NCI-H460 (cell line): ENCODE measurements around the gene MEF2B. TPM values are rescaled to one million over a fixed set of nuclear protein-coding genes. Genes with fewer than 3 reads are reported as not detected.
"Not testable (repeated sequence)": the region's sequence is repeated elsewhere in the genome, so short reads cannot be mapped to it uniquely, and the experiment has no call there.

ENCODE experiments used
- DNase-seq: peaks from one replicate; pipeline ENCODE4 v3.0.0-alpha.2; 2016; ENCODE audit warnings: low read depth; ENCODE audit errors: extremely low read depth
- total RNA-seq: library from RNA; depleted of rRNA; stranded (reverse); fragments of >200 nt; shearing (Covaris generic); gene quantifications from 2 replicates; pipeline ENCODE4 v1.2.3, GENCODE V29; 2014; rRNA removed

MEF2B gene
- total RNA-seq, 1 experiment from 2014 or later = 0.59 TPM

DNA sequence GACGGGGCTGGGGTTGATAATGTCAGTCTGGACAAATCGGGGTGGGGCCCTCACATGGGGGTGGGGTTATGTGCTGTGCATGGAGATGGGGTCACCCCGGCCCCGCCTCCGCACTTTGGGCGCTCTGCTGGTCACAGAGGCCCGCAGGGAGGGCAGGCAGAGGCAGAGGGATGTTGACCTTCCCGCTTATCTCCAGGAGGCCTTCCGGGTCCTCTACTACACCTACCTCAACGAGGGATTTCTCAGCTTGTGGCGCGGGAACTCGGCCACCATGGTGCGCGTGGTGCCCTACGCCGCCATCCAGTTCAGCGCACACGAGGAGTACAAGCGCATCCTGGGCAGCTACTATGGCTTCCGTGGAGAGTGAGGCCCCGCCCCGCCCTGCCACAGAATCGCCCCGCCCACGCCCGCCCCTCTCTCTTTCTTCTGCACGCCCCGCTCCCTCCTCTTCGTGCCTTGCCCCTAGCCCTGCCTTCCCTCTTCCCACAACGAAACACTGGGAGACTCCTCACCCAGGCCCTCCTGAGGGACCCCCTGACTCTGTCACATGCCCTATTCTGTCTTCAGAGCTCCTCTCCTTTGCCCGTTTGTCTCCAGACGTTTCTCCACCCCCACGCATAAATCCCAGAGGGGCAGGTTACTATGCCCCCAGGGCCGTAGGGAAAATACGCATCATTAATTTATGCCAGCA lies 64.6 kb downstream of the MEF2B start:
- peak; percentile 32 for DNase-seq

GRCh38 chr19:19103167-19103566 lies 66.9 kb downstream of the MEF2B start:
- no peak for DNase-seq

DNA sequence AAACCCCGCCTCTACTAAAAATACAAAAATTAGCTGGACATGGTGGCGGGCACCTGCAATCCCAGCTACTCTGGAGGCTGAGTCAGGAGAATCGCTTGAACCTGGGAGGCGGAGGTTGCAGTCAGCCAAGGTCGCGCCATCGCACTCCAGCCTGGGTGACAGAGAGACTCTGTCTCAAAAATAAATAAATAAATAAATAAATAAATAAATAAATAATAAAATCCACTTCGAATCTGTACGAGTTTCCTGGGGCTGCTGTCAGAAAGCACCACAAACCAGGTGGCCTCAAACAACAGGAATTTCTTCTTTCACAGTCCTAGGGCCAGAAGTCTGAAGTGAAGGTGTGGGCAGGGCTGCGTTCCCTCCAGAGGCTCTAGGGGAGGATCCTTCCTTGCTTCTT lies 67.5 kb downstream of the MEF2B start:
- DNase-seq = not testable (repeated sequence)

DNA sequence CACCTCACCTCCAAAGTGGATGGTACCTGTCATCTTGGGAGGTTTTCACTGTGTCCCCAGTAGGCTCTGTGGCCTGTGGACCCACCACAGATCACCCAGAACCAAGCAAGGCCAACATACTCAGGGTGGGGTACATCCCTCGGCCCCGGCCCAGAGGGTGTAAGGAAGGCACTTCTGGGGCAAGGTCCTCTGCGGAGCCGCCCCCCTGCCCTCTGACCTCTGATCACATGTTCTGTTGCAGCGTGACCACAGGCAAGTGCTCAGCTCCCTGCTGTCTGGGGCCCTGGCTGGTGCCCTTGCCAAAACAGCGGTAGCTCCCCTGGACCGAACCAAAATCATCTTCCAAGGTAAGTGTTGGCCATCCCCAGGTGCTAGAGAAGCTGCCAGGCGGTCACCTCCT lies 68.5 kb downstream of the MEF2B start:
- DNase-seq = no peak

DNA sequence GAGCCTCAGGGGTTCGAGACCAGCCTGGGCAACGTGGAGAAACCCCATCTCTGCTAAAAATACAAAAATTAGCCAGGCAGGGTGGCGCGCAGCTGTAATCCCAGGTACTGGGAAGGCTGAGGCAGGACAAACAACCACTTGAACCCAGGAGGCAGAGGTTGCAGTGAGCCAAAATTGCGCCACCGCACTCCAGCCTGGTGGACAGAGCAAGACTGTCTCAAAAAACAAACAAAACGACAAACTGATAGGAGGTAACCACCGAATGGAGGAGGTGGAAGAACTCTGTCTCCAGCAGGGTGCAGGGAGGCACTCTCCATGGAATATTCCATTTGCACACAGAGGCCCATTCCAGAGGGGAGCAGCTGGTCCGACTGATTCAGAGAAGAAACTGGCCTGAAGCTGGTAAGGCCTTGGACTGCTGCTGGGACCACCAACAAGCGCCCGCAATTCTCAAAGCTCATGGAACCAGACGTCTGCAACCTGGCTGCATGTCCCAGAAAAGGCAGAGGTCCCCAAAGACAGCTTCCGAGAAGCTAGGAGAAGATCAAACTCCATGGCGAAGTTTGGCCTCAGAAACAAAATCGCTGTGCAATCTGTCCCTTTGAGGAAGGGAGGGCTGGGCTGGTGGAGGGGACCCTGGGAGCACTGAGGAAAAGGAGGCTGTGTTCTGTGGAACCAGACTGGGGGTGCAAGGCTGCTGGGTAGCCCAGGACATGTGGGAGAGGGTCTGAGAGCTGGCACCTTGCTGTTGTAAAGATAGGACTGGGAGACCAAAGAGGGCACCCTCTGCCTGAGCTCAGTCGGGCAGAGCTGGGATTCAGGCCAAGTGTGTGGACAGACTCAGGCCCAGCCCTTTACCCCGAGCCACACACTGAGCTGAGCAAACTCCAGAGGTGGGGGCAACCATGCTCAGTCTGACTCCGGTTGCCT lies 71.1 kb downstream of the MEF2B start:
- DNase-seq = no peak

DNA sequence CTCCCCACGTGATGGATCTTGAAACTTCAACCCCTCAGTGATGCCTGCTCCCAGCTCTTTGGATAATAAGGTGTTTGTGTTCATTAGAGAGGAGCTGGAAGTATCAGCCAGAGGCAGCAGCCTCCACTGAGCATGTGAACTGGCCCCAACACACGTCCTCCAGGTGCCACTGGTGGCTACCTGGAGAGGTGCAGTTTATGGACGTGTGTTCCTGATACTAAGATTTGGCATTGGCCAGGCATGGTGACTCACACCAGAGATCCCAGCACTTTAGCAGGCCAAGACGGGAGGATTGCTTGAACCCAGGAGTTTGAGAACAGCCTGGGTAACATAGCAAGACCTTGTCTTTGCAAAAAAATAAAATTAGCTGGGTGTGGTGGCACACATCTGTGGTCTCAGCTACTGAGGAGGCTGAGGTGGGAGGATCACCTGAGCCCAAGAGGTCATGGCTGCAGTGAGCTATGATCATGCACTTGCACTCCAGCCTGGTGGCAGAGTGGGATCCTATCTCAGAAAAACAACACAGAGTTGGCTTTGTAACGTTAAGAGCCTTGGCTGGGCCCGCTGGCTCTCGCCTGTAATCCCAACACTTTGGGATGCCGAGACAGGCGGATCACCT lies 71.9 kb downstream of the MEF2B start:
- no peak for DNase-seq

- no peak for DNase-seq
Measured at GRCh38 chr19:19096641-19097627, 73.1 kb downstream of the MEF2B start.

- DNase-seq = no peak
Measured at GRCh38 chr19:19095691-19096090, 74.4 kb downstream of the MEF2B start.

Other genes starting within 250 kb of the MEF2B start
- gene HOMER3, start 229.0 kb downstream of the MEF2B start, total RNA-seq = 17.8 and 18.1 TPM in 2 replicates
- 29.6 and 29.9 TPM in 2 replicates for gene SUGP2, start 136.7 kb downstream of the MEF2B start, total RNA-seq
- 19.8 and 22.4 TPM in 2 replicates for gene ARMC6, start 136.7 kb downstream of the MEF2B start, total RNA-seq
- gene SLC25A42, start 106.3 kb downstream of the MEF2B start, total RNA-seq = 0.87 and 1.6 TPM in 2 replicates
- gene TMEM161A, start 31.8 kb downstream of the MEF2B start, total RNA-seq = 38.7 and 44.9 TPM in 2 replicates
- gene BORCS8, start 21.9 kb upstream of the MEF2B start, total RNA-seq = 9.6 and 11.2 TPM in 2 replicates
- 34.8 and 39.3 TPM in 2 replicates for gene RFXANK, start 22.0 kb upstream of the MEF2B start, total RNA-seq
- 22.3 and 25.3 TPM in 2 replicates for gene NR2C2AP, start 33.2 kb upstream of the MEF2B start, total RNA-seq
- 0.05 TPM in 1 of 2 replicates, not detected in the other for gene NCAN, start 41.7 kb upstream of the MEF2B start, total RNA-seq
- 0.07 TPM in 1 of 2 replicates, not detected in the other for gene TM6SF2, start 103.0 kb upstream of the MEF2B start, total RNA-seq
- gene SUGP1, start 150.2 kb upstream of the MEF2B start, total RNA-seq = 18.7 and 19.5 TPM in 2 replicates
- 15.0 and 19.4 TPM in 2 replicates for gene MAU2, start 150.6 kb upstream of the MEF2B start, total RNA-seq
- 28.2 and 31.3 TPM in 2 replicates for gene GATAD2A, start 235.4 kb upstream of the MEF2B start, total RNA-seq